Central memory CD8-positive, alpha-beta T cell (primary cell): ENCODE measurements around the gene PTPN7.
"Not testable (repeated sequence)": the region's sequence is repeated elsewhere in the genome, so short reads cannot be mapped to it uniquely, and the experiment has no call there.

Source experiments
- ATAC-seq: fragments of 150-1000 bp; cut with Tn5 transposase; replicated peaks from 2 replicates; pipeline ENCODE4 v1.10.0; 2022; ENCODE audit warnings: mild to moderate bottlenecking, moderate FRiP score, moderate number of reproducible peaks; ENCODE audit not compliant: poor library complexity, severe bottlenecking; ENCODE audit errors: extremely low read depth
- DNase-seq, 2 donors: peaks; one replicate each; pipeline ENCODE4 v3.0.0; 2021; ENCODE audit warnings: low spot score in 2 of 2
- H3K27ac Mint-ChIP-seq: one replicate; pipeline ENCODE4 v1.8.0; 2022; ENCODE audit warnings: low read depth, mild to moderate bottlenecking, moderate library complexity, mixed read lengths
- H3K27me3 Mint-ChIP-seq: one replicate; pipeline ENCODE4 v1.8.0; 2022; ENCODE audit warnings: mixed read lengths
- H3K36me3 Mint-ChIP-seq: one replicate; pipeline ENCODE4 v1.8.0; 2022; ENCODE audit warnings: mild to moderate bottlenecking, moderate library complexity, mixed read lengths; ENCODE audit not compliant: insufficient read depth
- H3K4me1 Mint-ChIP-seq: one replicate; pipeline ENCODE4 v1.8.0; 2022; ENCODE audit warnings: mixed read lengths
- H3K4me3 Mint-ChIP-seq: one replicate; pipeline ENCODE4 v1.8.0; 2022; ENCODE audit warnings: mild to moderate bottlenecking, moderate library complexity, mixed read lengths
- H3K9me3 Mint-ChIP-seq: one replicate; pipeline ENCODE4 v1.8.0; 2022; ENCODE audit warnings: mixed read lengths

The PTPN7 gene

DNA sequence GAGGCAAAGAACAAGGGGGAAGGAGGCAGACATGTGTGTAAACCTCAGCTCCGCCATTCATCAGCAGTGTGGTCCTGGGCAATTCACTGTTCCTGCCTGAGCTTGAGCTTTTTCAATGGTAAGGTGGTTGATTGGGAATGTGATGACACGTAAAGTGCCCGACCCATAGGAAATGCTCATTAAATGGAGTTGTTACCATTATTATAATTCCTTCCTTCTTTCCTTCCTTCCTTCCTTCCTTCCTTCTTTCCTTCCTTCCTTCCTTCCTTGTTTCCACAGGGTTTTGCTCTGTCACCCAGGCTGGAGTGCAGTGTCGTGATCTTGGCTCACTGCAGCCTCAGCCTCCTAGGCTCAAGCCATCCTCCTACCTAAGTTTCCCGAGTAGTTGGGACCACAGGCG lies 33.3 kb downstream of the PTPN7 start:
- H3K27ac Mint-ChIP-seq, result no peak overlapping the region
- H3K4me3 Mint-ChIP-seq, result no peak overlapping the region
- DNase-seq, result no peak
- no peak for ATAC-seq
- H3K9me3 Mint-ChIP-seq, result no peaks in the 10 kb centered on the region
- peaks cover 4% of the 10 kb centered on the region for H3K36me3 Mint-ChIP-seq
- no peaks in the 10 kb centered on the region for H3K4me1 Mint-ChIP-seq
- H3K27me3 Mint-ChIP-seq, result peaks cover 31% of the 10 kb centered on the region

DNA sequence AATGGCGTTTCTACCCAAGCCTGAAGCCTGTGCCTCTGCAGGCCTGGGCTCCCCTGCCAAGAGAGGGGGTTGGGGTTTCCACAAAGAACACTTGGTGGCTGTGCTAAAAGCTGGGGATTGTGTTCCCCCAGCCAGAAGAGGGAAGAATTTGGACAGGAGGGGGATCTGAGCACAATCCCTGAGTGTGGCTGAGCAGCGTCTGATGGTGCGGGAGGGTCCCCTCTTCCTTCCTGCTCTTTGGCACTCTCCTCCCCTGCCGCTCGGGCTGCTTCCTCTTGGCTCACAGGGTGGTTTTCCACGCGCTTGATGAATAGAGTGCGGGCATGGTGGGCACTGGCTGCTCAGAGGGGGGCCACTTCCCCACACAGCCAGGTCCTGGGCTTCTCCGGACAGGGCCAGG lies 34.0 kb downstream of the PTPN7 start:
- Mint-ChIP-seq H3K27me3 (peaks cover 38% of the 10 kb centered on the region), H3K4me1 (no peaks in the 10 kb centered on the region), H3K27ac (no peak overlapping the region), H3K4me3 (no peak overlapping the region), H3K9me3 (no peaks in the 10 kb centered on the region), H3K36me3 (peaks cover 1% of the 10 kb centered on the region)
- no peak for ATAC-seq
- no peak for DNase-seq

DNA sequence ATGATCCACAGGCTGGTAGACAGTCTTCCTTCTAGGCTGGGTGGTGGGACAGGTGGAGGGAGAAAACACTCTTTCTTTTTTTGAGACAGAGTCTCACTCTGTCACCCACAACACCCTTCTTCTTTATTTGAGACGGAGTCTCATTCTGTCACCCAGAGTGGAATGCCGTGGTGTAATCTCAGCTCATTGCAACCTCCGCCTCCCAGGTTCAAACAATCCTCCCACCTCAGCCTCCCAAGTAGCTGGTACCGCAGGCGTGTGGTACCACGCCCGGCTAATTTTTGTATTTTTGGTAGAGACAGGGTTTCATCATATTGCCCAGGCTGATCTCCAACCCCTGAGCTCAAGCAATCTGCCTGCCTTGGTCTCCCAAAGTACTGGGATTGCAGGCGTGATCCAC lies 34.8 kb downstream of the PTPN7 start:
- Mint-ChIP-seq H3K4me3 (no peak overlapping the region), H3K9me3 (no peaks in the 10 kb centered on the region), H3K4me1 (no peaks in the 10 kb centered on the region), H3K27me3 (peaks cover 44% of the 10 kb centered on the region), H3K27ac (no peak overlapping the region), H3K36me3 (peaks cover 1% of the 10 kb centered on the region)
- ATAC-seq (no peak), DNase-seq (no peak)

DNA sequence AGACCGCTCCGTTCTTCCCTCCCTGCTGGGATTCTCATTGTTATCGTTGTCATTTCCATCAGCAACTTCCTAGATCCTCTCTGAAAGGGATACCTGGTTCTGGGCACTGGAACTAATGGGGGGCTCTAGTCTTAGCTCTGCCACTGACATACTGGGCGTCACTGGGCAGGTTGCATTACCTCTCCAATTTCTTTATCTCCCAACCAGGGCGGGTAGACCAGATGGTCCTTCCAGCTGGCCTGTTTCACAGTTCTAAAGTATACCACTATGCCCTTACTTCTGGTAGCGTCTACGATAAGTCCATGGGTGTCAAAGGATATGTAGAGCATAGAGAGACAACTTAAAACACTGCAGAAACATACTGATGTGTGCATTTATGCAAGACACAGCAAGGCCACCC lies 36.3 kb downstream of the PTPN7 start:
- Mint-ChIP-seq H3K4me3 (no peak overlapping the region), H3K4me1 (no peaks in the 10 kb centered on the region), H3K36me3 (peaks cover 1% of the 10 kb centered on the region), H3K27ac (no peak overlapping the region), H3K9me3 (no peaks in the 10 kb centered on the region), H3K27me3 (peaks cover 44% of the 10 kb centered on the region)
- DNase-seq, result no peak
- no peak for ATAC-seq

DNA sequence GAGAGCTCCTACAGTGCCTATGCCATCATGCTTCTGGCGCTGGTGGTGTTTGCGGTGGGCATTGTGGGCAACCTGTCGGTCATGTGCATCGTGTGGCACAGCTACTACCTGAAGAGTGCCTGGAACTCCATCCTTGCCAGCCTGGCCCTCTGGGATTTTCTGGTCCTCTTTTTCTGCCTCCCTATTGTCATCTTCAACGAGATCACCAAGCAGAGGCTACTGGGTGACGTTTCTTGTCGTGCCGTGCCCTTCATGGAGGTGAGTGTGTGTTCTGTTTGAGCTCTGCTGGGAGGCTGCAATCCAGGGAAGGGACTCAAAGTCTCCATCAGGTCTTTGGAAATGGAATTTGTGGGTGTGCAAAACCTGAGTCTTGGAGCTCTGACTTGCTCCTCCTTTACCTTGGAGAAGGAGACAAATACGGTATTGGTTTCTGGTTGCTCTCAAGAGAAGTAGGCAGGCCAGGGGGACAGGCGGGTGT lies 37.0 kb downstream of the PTPN7 start:
- no peaks in the 10 kb centered on the region for H3K4me1 Mint-ChIP-seq
- H3K27ac Mint-ChIP-seq, result no peak overlapping the region
- H3K27me3 Mint-ChIP-seq, result peaks cover 44% of the 10 kb centered on the region
- ATAC-seq, result no peak
- H3K9me3 Mint-ChIP-seq, result no peaks in the 10 kb centered on the region
- no peak for DNase-seq
- peaks cover 1% of the 10 kb centered on the region for H3K36me3 Mint-ChIP-seq
- no peak overlapping the region for H3K4me3 Mint-ChIP-seq

DNA sequence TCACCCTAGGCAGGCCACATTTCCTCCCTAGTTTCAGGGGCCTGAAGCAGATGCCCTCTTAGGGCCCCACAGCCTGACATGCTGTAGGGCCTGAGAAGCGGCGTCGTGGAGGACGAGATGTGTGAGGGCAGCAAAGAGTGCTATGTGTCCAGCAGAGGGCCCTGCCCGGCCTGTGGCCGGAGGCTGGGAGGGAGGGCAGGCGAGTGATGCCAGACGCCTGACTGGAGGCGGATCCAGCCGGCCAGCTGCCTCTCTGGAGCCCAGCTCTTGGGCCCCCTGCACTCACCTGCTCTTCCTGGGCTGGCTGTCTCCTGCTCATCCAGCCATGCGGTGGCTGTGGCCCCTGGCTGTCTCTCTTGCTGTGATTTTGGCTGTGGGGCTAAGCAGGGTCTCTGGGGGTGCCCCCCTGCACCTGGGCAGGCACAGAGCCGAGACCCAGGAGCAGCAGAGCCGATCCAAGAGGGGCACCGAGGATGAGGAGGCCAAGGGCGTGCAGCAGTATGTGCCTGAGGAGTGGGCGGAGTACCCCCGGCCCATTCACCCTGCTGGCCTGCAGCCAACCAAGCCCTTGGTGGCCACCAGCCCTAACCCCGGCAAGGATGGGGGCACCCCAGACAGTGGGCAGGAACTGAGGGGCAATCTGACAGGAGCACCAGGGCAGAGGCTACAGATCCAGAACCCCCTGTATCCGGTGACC lies 37.6 kb downstream of the PTPN7 start, which contains the start of gene GPR37L1:
GPR37L1 (plus strand) TSS at position 279 of the 697 bp plus-strand sequence; CDS start at position 326, 47 bp downstream.
- ATAC-seq (no peak), DNase-seq (no peak)
- Mint-ChIP-seq H3K27me3 (peaks cover 44% of the 10 kb centered on the region), H3K36me3 (peaks cover 1% of the 10 kb centered on the region), H3K9me3 (no peaks in the 10 kb centered on the region), H3K27ac (no peak within 1 kb of the TSS), H3K4me3 (no peak within 1 kb of the TSS), H3K4me1 (no peaks in the 10 kb centered on the region)

DNA sequence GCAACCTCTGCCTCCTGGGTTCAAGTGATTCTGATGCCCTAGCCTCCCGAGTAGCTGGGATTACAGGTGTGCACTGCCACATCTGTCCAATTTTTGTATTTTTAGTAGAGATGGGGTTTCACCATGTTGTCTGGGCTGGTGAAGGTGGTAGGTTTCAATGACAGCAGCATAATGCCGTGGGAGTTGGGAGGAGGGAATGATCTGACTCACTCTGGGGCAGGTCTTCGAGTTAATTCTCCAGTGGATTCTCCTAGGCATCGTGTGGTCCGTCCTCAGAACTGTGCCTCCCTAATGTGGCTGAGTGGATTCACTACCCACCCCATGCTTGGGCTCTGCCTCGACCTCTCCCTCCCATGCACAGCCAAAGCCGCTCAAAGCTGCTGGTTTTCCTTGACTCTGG lies 39.4 kb downstream of the PTPN7 start:
- H3K36me3 Mint-ChIP-seq, result peaks cover 1% of the 10 kb centered on the region
- H3K4me3 Mint-ChIP-seq, result no peak overlapping the region
- H3K4me1 Mint-ChIP-seq, result no peaks in the 10 kb centered on the region
- no peak overlapping the region for H3K27ac Mint-ChIP-seq
- H3K27me3 Mint-ChIP-seq, result peaks cover 39% of the 10 kb centered on the region
- ATAC-seq (no peak), DNase-seq (no peak)
- no peaks in the 10 kb centered on the region for H3K9me3 Mint-ChIP-seq

DNA sequence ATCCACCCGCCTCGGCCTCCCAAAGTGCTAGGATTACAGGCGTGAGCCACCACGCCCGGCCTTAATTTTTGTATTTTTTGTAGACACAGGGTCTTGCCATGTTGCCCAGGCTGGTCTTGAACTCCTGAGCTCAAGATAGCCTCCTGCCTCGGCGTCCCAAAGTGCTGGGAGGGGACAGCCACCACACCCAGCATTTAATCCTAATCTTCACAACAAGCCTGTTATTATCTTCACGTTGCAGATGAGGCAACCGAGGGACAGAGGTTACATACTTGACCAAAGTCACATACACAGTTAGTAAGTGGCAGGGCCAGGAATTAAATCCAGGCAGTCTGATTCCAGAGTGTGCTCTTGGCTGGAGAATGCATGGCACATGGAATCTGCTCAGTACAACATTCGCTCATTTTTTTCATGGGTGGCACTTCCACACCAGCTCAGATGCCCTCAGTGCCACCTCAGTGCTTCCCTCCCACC lies 42.5 kb downstream of the PTPN7 start:
- H3K9me3 Mint-ChIP-seq, result no peaks in the 10 kb centered on the region
- no peaks in the 10 kb centered on the region for H3K4me1 Mint-ChIP-seq
- H3K36me3 Mint-ChIP-seq, result peaks cover 1% of the 10 kb centered on the region
- H3K27me3 Mint-ChIP-seq, result peaks cover 15% of the 10 kb centered on the region
- H3K27ac Mint-ChIP-seq, result no peak overlapping the region
- ATAC-seq (no peak), DNase-seq (no peak)
- H3K4me3 Mint-ChIP-seq, result no peak overlapping the region

DNA sequence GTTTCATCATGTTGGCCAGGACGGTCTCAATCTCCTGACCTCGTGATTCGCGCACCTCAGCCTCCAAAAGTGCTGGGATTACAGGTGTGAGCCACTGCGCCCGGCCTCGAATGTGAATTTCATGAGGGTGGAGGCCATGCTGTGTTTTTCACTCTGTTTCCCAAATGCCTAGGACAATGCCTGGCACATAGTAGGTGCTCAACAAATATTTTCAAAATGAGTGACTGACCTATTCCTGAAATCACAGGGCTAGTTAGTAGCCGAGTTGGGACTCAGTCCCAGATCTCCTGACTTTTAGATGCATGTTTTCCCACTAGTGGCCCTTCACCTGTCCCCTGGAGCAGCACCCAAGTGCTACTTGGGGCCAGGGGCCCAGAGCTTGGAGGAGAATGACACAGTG lies 44.1 kb downstream of the PTPN7 start:
- H3K36me3 Mint-ChIP-seq, result no peaks in the 10 kb centered on the region
- no peak overlapping the region for H3K27ac Mint-ChIP-seq
- no peaks in the 10 kb centered on the region for H3K9me3 Mint-ChIP-seq
- H3K27me3 Mint-ChIP-seq, result peaks cover 5% of the 10 kb centered on the region
- ATAC-seq (no peak), DNase-seq (no peak)
- no peaks in the 10 kb centered on the region for H3K4me1 Mint-ChIP-seq
- H3K4me3 Mint-ChIP-seq, result no peak overlapping the region

DNA sequence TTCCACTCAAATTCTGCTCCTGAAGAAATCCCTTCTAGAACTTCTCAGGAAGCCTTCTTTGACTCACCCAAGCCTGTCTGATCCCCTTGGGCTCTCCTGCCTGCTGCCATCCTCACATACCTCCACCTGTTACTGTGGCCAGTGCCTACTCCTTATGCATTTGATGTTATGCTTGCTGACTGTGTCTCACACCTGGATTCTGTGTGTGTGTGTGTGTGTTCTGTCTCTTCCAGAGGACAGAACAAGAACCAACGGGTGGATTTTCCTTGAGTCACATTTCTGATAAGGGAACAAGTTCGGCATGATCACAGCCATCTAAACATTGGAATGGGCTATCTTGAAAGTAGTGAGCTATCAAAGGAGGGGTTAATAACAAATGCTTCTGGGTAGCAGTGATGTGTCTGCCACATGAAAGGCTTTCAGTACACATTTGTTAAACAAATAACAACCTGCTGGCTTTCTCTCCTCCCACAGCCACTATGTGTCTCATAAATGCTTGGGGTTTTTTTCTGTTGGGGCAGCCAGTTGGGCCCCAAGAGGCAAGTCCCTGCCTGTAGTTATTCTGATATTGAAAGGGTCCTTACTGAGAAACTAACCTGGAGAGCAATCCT lies 46.6 kb downstream of the PTPN7 start:
- no peak for ATAC-seq

DNA sequence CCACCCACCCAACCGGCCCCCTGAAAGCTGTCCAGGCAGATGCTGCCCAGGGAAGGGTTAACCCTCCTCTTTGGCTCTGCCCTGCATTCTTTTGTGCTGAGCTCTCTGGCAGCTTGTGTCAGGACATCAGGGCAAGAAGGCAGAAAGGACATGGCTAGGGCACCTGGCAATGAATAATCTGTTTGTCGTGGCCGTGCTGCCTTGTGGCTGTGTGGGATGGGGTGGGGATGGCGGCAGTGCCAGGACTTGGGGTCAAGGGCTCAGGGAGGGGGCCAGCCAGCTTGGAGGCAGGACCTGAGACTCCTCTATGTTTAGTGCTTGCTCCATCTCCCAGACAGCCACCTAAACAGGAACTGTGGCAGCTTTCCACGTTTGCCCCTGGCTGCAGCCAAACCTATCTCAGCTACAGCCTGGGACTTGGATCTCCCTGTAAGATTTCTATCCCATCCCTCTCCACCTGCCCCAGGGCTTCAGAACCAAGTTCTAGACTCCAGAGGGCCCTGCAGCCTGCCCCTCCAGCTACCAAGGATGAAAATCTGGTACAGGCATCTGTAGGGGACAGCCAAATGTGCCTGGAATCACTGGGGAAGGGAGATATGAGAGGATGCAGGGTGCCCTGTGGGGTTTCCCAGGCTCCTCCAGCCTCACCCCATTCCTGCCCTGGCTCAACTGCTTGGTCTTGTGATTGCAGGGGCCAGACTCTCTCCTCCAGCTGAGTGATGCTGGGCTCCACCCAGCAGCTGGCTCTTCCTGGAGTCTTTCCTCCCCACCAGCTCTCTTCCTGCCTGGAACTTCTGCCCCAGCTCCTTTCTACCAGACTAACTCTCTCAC lies 47.3 kb downstream of the PTPN7 start:
- no peak overlapping the region for H3K27ac Mint-ChIP-seq
- H3K4me1 Mint-ChIP-seq, result no peaks in the 10 kb centered on the region
- DNase-seq (no peak), ATAC-seq (no peak)
- no peak overlapping the region for H3K4me3 Mint-ChIP-seq
- H3K36me3 Mint-ChIP-seq, result no peaks in the 10 kb centered on the region
- H3K9me3 Mint-ChIP-seq, result no peaks in the 10 kb centered on the region
- no peaks in the 10 kb centered on the region for H3K27me3 Mint-ChIP-seq

More for the DNA sequence above, 46.6 kb downstream of the PTPN7 start:
- Mint-ChIP-seq H3K9me3 (no peaks in the 10 kb centered on the region), H3K27ac (no peak overlapping the region), H3K4me1 (no peaks in the 10 kb centered on the region), H3K27me3 (no peaks in the 10 kb centered on the region), H3K4me3 (no peak overlapping the region), H3K36me3 (no peaks in the 10 kb centered on the region)
- DNase-seq, result no peak

DNA sequence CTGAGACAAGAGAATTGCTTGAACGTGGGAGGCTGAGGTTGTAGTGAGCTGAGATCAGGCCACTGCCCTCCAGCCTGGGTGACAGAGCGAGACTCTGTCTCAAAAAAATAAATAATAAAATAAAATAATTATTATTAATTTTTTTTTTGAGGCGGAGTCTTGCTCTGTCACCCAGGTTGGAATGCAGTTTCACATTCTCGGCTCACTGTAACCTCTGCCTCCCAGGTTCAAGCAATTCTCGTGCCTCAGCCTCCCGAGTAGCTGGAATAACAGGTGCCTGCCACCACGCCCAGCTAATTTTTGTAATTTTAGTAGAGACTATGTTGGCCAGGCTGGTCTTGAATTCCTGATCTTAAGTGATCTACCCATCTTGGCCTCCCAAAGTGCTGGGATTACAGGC lies 48.8 kb downstream of the PTPN7 start:
- H3K9me3 Mint-ChIP-seq, H3K27me3 Mint-ChIP-seq, DNase-seq, ATAC-seq, H3K36me3 Mint-ChIP-seq, H3K4me3 Mint-ChIP-seq, H3K27ac Mint-ChIP-seq, H3K4me1 Mint-ChIP-seq: not testable (repeated sequence)
